WTC11 (cell line): ENCODE results near the gene AADACL3. TPM values are rescaled to one million over a fixed set of nuclear protein-coding genes. Genes with fewer than 3 reads are reported as not detected.

Source experiments
- ATAC-seq: fragments of 200-7000 bp; cut with Tn5 transposase; 2 replicates; pipeline ENCODE4 v1.10.0; 2021; ENCODE audit warnings: mild to moderate bottlenecking, moderate library complexity
- CTCF ChIA-PET: fragments of 300-600 bp; sonication (Branson Sonifier 250); formaldehyde crosslinking; loops from one replicate; lab custom pipeline; 2021; ENCODE audit warnings: antibody characterized with exemption; lab: Charles Lee
- POLR2A ChIA-PET: fragments of 350-600 bp; sonication (Branson Sonifier 250); formaldehyde crosslinking; loops from one replicate; lab custom pipeline; 2021; ENCODE audit warnings: antibody characterized with exemption; lab: Charles Lee
- DNase-seq: peaks from one replicate; pipeline ENCODE4 v3.0.0; 2021; ENCODE audit warnings: low spot score
- H3K27ac Mint-ChIP-seq: 2 replicates; pipeline ENCODE4 v1.8.0; 2021; ENCODE audit warnings: mixed read lengths
- H3K27me3 Mint-ChIP-seq: 2 replicates; pipeline ENCODE4 v1.8.0; 2021; ENCODE audit warnings: low read depth, mild to moderate bottlenecking, moderate library complexity, mixed read lengths
- H3K36me3 Mint-ChIP-seq: 2 replicates; pipeline ENCODE4 v1.8.0; 2021; ENCODE audit warnings: mixed read lengths
- H3K4me1 Mint-ChIP-seq: 2 replicates; pipeline ENCODE4 v1.8.0; 2022; ENCODE audit warnings: mixed read lengths
- H3K4me3 Mint-ChIP-seq: 2 replicates; pipeline ENCODE4 v1.8.0; 2021; ENCODE audit warnings: mild to moderate bottlenecking, moderate library complexity, mixed read lengths
- H3K9me3 Mint-ChIP-seq: 2 replicates; pipeline ENCODE4 v1.8.0; 2021; ENCODE audit warnings: mixed read lengths
- ATF1 ChIP-seq: sonication (generic); formaldehyde crosslinking; IDR thresholded peaks from 2 replicates; pipeline ENCODE4 v1.8.1; 2023; ENCODE audit warnings: mild to moderate bottlenecking, moderate library complexity, missing genetic modification reagents
- EMX1 ChIP-seq: fragments of 250-450 bp; sonication (Bioruptor Pico); IDR thresholded peaks from 2 replicates; pipeline ENCODE4 v1.8.0; 2021; ENCODE audit warnings: mild to moderate bottlenecking
- ERG ChIP-seq: fragments of 250-450 bp; sonication (Bioruptor Pico); IDR thresholded peaks from 2 replicates; pipeline ENCODE4 v1.8.0; 2021; ENCODE audit warnings: mild to moderate bottlenecking
- FOXJ3 ChIP-seq: sonication (generic); formaldehyde crosslinking; IDR thresholded peaks from 2 replicates; pipeline ENCODE4 v1.9.0; 2021; ENCODE audit warnings: missing genetic modification reagents, mild to moderate bottlenecking, borderline replicate concordance
- GABPB1 ChIP-seq: sonication (generic); formaldehyde crosslinking; IDR thresholded peaks from 2 replicates; pipeline ENCODE4 v1.8.1; 2023; ENCODE audit warnings: mild to moderate bottlenecking, missing genetic modification reagents
- IRF2 ChIP-seq: sonication (generic); formaldehyde crosslinking; IDR thresholded peaks from 2 replicates; pipeline ENCODE4 v1.8.0; 2022; ENCODE audit warnings: low read depth, missing genetic modification reagents, borderline replicate concordance
- JUN ChIP-seq: sonication (generic); formaldehyde crosslinking; IDR thresholded peaks from 2 replicates; pipeline ENCODE4 v1.8.0; 2023; ENCODE audit warnings: mild to moderate bottlenecking, missing genetic modification reagents
- KAT7 ChIP-seq: sonication (generic); formaldehyde crosslinking; IDR thresholded peaks from 2 replicates; pipeline ENCODE4 v1.8.1; 2023; ENCODE audit warnings: missing genetic modification reagents, mild to moderate bottlenecking, borderline replicate concordance
- MXD4 ChIP-seq: fragments of 250-450 bp; sonication (Bioruptor Pico); IDR thresholded peaks from 2 replicates; pipeline ENCODE4 v1.8.0; 2021; ENCODE audit warnings: mild to moderate bottlenecking, moderate library complexity, borderline replicate concordance
- NR3C1 ChIP-seq: sonication (generic); formaldehyde crosslinking; conservative IDR thresholded peaks from 2 replicates; pipeline ENCODE4 v1.8.1; 2023; ENCODE audit warnings: low read depth, mild to moderate bottlenecking, missing genetic modification reagents
- TCF7 ChIP-seq: sonication (generic); formaldehyde crosslinking; IDR thresholded peaks from 2 replicates; pipeline ENCODE4 v1.8.0; 2022; ENCODE audit warnings: mild to moderate bottlenecking, low read depth, missing genetic modification reagents, moderate library complexity
- TEAD1 ChIP-seq: sonication (generic); formaldehyde crosslinking; IDR thresholded peaks from 2 replicates; pipeline ENCODE4 v1.8.0; 2022; ENCODE audit warnings: mild to moderate bottlenecking, missing genetic modification reagents
- ZNF121 ChIP-seq: sonication (generic); formaldehyde crosslinking; IDR thresholded peaks from 2 replicates; pipeline ENCODE4 v1.8.0; 2023; ENCODE audit warnings: missing genetic modification reagents
- ZNF138 ChIP-seq: sonication (generic); formaldehyde crosslinking; conservative IDR thresholded peaks from 2 replicates; pipeline ENCODE4 v1.8.1; 2022; ENCODE audit warnings: mild to moderate bottlenecking, moderate library complexity, missing genetic modification reagents
- ZNF232 ChIP-seq: sonication (generic); formaldehyde crosslinking; IDR thresholded peaks from 2 replicates; pipeline ENCODE4 v1.8.0; 2022; ENCODE audit warnings: mild to moderate bottlenecking, missing genetic modification reagents
- ZNF425 ChIP-seq: fragments of 250-450 bp; sonication (Bioruptor Pico); conservative IDR thresholded peaks from 2 replicates; pipeline ENCODE4 v1.9.0; 2021; ENCODE audit warnings: mild to moderate bottlenecking
- total RNA-seq: library from RNA; stranded (reverse); gene quantifications from 3 replicates; pipeline ENCODE4 v1.2.3, GENCODE V29; 2021
- TF ChIP-seq, protein P1 (sequence below): sonication (generic); formaldehyde crosslinking; IDR thresholded peaks from 2 replicates; pipeline ENCODE4 v1.8.1; 2022; ENCODE audit warnings: missing genetic modification reagents, borderline replicate concordance
- TF ChIP-seq, protein P2 (sequence below): sonication (generic); formaldehyde crosslinking; IDR thresholded peaks from 2 replicates; pipeline ENCODE4 v1.8.0; 2022; ENCODE audit warnings: mild to moderate bottlenecking, missing genetic modification reagents
- TF ChIP-seq, protein P3 (sequence below): sonication (generic); formaldehyde crosslinking; IDR thresholded peaks from 2 replicates; pipeline ENCODE4 v1.8.1; 2022; ENCODE audit warnings: mild to moderate bottlenecking, moderate library complexity, missing genetic modification reagents
- TF ChIP-seq, protein P4 (sequence below): sonication (generic); formaldehyde crosslinking; IDR thresholded peaks from 2 replicates; pipeline ENCODE4 v1.8.1; 2022; ENCODE audit warnings: low read depth, missing genetic modification reagents, borderline replicate concordance
- TF ChIP-seq, protein P5 (sequence below): sonication (generic); formaldehyde crosslinking; IDR thresholded peaks from 2 replicates; pipeline ENCODE4 v1.8.0; 2023; ENCODE audit warnings: mild to moderate bottlenecking, missing genetic modification reagents
- TF ChIP-seq, protein P6 (sequence below): sonication (generic); formaldehyde crosslinking; IDR thresholded peaks from 2 replicates; pipeline ENCODE4 v1.8.0; 2022; ENCODE audit warnings: mild to moderate bottlenecking, missing genetic modification reagents
- TF ChIP-seq, protein P7 (sequence below): sonication (generic); formaldehyde crosslinking; IDR thresholded peaks from 2 replicates; pipeline ENCODE4 v1.8.1; 2023; ENCODE audit warnings: mild to moderate bottlenecking, missing genetic modification reagents, moderate library complexity

AADACL3 gene
- total RNA-seq, 1 experiment from 2014 or later: 0.77 TPM

GRCh38 chr1:12734651-12735050 lies 18.7 kb downstream of the AADACL3 start:
- ChIA-PET CTCF (no interaction called here), POLR2A (no interaction called here)
- no peak for DNase-seq
- TF ChIP-seq NR3C1 (CRISPR knock-in tag) (no peak), EMX1 (CRISPR knock-in tag) (no peak), GABPB1 (CRISPR knock-in tag) (no peak), KAT7 (CRISPR knock-in tag) (no peak), TEAD1 (CRISPR knock-in tag) (no peak), ZNF425 (CRISPR knock-in tag) (no peak), JUN (CRISPR knock-in tag) (no peak)
- TF ChIP-seq, protein P1, sequence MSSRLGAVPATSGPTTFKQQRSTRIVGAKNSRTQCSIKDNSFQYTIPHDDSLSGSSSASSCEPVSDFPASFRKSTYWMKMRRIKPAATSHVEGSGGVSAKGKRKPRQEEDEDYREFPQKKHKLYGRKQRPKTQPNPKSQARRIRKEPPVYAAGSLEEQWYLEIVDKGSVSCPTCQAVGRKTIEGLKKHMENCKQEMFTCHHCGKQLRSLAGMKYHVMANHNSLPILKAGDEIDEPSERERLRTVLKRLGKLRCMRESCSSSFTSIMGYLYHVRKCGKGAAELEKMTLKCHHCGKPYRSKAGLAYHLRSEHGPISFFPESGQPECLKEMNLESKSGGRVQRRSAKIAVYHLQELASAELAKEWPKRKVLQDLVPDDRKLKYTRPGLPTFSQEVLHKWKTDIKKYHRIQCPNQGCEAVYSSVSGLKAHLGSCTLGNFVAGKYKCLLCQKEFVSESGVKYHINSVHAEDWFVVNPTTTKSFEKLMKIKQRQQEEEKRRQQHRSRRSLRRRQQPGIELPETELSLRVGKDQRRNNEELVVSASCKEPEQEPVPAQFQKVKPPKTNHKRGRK (CRISPR knock-in tag): no peak
- TF ChIP-seq, protein P2, sequence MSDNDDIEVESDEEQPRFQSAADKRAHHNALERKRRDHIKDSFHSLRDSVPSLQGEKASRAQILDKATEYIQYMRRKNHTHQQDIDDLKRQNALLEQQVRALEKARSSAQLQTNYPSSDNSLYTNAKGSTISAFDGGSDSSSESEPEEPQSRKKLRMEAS (CRISPR knock-in tag): no peak
- TF ChIP-seq, protein P3, sequence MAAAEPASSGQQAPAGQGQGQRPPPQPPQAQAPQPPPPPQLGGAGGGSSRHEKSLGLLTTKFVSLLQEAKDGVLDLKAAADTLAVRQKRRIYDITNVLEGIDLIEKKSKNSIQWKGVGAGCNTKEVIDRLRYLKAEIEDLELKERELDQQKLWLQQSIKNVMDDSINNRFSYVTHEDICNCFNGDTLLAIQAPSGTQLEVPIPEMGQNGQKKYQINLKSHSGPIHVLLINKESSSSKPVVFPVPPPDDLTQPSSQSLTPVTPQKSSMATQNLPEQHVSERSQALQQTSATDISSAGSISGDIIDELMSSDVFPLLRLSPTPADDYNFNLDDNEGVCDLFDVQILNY (CRISPR knock-in tag): no peak
- TF ChIP-seq, protein P4, sequence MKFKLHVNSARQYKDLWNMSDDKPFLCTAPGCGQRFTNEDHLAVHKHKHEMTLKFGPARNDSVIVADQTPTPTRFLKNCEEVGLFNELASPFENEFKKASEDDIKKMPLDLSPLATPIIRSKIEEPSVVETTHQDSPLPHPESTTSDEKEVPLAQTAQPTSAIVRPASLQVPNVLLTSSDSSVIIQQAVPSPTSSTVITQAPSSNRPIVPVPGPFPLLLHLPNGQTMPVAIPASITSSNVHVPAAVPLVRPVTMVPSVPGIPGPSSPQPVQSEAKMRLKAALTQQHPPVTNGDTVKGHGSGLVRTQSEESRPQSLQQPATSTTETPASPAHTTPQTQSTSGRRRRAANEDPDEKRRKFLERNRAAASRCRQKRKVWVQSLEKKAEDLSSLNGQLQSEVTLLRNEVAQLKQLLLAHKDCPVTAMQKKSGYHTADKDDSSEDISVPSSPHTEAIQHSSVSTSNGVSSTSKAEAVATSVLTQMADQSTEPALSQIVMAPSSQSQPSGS (CRISPR knock-in tag): no peak
- no peak for ATAC-seq
- H3K27me3 Mint-ChIP-seq: peaks cover 5% of the 10 kb centered on the region
- H3K9me3 Mint-ChIP-seq: peaks cover 29% of the 10 kb centered on the region
- no peak overlapping the region for H3K4me3 Mint-ChIP-seq
- H3K36me3 Mint-ChIP-seq: peaks cover 19% of the 10 kb centered on the region
- peaks cover 10% of the 10 kb centered on the region for H3K4me1 Mint-ChIP-seq
- H3K27ac Mint-ChIP-seq: no peak overlapping the region

DNA sequence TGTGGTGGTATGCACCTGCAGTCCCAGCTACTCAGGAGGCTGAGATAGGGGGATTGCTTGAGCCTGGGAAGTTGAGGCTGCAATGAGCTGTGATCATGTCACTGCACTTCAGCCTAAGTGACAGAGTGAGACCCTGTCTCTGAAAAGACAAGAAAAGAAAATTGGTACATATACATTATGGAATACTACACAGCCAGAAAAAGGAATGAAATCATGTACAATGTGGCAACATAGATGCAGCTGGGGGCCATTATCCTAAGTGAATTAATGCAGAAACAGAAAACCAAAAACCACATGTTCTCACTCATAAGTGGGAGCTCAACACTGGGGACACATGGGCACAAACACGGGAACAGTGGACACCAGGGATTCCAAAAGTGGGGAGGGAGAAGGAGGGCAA lies 23.0 kb downstream of the AADACL3 start:
- no peak overlapping the region for H3K4me3 Mint-ChIP-seq
- ChIA-PET CTCF (no interaction called here), POLR2A (no interaction called here)

GRCh38 chr1:12739613-12740012 lies 23.7 kb downstream of the AADACL3 start:
- Mint-ChIP-seq H3K36me3 (no peaks in the 10 kb centered on the region), H3K4me1 (peaks cover 6% of the 10 kb centered on the region), H3K27me3 (no peaks in the 10 kb centered on the region), H3K27ac (no peak overlapping the region), H3K9me3 (peaks cover 4% of the 10 kb centered on the region), H3K4me3 (no peak overlapping the region)
- ATAC-seq: no peak
- no peak for DNase-seq
- ChIA-PET CTCF (no interaction called here), POLR2A (no interaction called here)
- TF ChIP-seq, protein P5, sequence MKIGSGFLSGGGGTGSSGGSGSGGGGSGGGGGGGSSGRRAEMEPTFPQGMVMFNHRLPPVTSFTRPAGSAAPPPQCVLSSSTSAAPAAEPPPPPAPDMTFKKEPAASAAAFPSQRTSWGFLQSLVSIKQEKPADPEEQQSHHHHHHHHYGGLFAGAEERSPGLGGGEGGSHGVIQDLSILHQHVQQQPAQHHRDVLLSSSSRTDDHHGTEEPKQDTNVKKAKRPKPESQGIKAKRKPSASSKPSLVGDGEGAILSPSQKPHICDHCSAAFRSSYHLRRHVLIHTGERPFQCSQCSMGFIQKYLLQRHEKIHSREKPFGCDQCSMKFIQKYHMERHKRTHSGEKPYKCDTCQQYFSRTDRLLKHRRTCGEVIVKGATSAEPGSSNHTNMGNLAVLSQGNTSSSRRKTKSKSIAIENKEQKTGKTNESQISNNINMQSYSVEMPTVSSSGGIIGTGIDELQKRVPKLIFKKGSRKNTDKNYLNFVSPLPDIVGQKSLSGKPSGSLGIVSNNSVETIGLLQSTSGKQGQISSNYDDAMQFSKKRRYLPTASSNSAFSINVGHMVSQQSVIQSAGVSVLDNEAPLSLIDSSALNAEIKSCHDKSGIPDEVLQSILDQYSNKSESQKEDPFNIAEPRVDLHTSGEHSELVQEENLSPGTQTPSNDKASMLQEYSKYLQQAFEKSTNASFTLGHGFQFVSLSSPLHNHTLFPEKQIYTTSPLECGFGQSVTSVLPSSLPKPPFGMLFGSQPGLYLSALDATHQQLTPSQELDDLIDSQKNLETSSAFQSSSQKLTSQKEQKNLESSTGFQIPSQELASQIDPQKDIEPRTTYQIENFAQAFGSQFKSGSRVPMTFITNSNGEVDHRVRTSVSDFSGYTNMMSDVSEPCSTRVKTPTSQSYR (CRISPR knock-in tag): no peak
- TF ChIP-seq ZNF121 (CRISPR knock-in tag): no peak
- TF ChIP-seq MXD4: no peak
- TF ChIP-seq TCF7: no peak
- TF ChIP-seq ERG: no peak
- TF ChIP-seq ZNF232: no peak
- TF ChIP-seq, protein P6, sequence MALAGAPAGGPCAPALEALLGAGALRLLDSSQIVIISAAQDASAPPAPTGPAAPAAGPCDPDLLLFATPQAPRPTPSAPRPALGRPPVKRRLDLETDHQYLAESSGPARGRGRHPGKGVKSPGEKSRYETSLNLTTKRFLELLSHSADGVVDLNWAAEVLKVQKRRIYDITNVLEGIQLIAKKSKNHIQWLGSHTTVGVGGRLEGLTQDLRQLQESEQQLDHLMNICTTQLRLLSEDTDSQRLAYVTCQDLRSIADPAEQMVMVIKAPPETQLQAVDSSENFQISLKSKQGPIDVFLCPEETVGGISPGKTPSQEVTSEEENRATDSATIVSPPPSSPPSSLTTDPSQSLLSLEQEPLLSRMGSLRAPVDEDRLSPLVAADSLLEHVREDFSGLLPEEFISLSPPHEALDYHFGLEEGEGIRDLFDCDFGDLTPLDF (CRISPR knock-in tag): no peak

More for the DNA sequence above, 23.0 kb downstream of the AADACL3 start:
- no peak for DNase-seq
- H3K36me3 Mint-ChIP-seq: no peaks in the 10 kb centered on the region
- peaks cover 10% of the 10 kb centered on the region for H3K4me1 Mint-ChIP-seq
- no peak overlapping the region for H3K27ac Mint-ChIP-seq
- H3K9me3 Mint-ChIP-seq: peaks cover 4% of the 10 kb centered on the region
- H3K27me3 Mint-ChIP-seq: no peaks in the 10 kb centered on the region
- no peak for ATAC-seq
- TF ChIP-seq IRF2 (CRISPR knock-in tag) (no peak), ATF1 (no peak), FOXJ3 (CRISPR knock-in tag) (no peak), ZNF138 (CRISPR knock-in tag) (no peak)
- TF ChIP-seq, protein P7, sequence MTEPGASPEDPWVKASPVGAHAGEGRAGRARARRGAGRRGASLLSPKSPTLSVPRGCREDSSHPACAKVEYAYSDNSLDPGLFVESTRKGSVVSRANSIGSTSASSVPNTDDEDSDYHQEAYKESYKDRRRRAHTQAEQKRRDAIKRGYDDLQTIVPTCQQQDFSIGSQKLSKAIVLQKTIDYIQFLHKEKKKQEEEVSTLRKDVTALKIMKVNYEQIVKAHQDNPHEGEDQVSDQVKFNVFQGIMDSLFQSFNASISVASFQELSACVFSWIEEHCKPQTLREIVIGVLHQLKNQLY: no peak
